HK-2 (cell line): ENCODE measurements around the gene DELE1.
A peak's percentile ranks its signal among the peaks of the same experiment; 100 is the strongest.

Experiments used
- DNase-seq: peaks from one replicate; pipeline ENCODE4 v3.0.0-alpha.2; 2018; ENCODE audit not compliant: unreplicated experiment

The DELE1 gene

GRCh38 chr5:141958113-141958512 is 34.4 kb downstream of the DELE1 start, which contains the start of gene PCDH12:
PCDH12 (minus strand) TSS chr5:141958202; CDS start chr5:141957851, 351 bp downstream.
- DNase-seq, result no peak

DNA sequence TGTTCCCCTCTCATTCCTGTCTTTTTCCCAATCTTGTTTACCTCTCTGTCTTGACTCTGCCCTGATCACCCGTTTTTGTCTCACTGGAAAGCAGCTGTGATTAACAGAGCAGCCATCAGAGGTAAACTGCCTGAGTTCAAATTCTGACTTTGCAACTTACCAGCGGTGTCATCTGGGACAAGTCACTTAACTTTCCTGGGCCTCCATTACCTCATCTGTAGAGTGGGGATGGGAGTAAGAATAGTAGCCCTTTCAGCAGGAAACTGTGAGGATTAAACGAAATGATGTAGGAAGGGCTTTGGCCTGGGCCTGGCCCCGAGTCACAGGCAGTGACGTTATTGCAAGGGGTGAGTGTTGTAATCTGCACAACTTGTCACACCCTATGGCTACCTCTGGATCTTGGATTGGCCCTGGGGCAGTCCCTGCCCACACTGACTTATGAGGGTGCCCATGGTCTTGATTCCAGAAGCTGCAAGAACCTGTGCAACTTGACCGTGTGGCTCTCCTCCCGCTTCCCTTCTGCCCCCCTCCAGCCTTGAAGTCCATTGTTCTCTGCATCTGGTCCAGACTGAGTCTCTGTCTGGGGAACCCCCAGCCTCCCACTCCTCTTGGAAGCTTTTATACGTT is 35.0 kb downstream of the DELE1 start:
- DNase-seq, result no peak

DNA sequence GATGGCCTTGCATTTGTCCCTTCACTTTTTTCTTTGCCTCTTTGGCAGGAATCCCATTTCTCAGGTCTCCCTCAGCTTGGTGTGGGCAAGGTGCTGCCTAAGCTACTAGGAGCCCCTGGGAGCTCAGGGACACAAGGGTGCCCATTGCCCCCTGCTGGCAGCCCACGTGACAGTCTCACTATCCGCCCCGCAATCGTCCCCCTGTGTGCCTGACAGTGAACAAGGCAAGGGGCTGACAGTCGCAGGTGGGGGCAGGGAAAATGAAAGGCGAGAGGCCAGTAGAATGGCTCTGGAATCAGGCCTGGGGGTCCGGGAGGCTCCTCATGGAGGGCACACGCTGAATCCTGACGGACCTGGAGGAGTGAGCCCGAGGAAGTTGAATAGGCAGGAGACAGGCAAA is 36.3 kb downstream of the DELE1 start:
- DNase-seq, result no peak

DNA sequence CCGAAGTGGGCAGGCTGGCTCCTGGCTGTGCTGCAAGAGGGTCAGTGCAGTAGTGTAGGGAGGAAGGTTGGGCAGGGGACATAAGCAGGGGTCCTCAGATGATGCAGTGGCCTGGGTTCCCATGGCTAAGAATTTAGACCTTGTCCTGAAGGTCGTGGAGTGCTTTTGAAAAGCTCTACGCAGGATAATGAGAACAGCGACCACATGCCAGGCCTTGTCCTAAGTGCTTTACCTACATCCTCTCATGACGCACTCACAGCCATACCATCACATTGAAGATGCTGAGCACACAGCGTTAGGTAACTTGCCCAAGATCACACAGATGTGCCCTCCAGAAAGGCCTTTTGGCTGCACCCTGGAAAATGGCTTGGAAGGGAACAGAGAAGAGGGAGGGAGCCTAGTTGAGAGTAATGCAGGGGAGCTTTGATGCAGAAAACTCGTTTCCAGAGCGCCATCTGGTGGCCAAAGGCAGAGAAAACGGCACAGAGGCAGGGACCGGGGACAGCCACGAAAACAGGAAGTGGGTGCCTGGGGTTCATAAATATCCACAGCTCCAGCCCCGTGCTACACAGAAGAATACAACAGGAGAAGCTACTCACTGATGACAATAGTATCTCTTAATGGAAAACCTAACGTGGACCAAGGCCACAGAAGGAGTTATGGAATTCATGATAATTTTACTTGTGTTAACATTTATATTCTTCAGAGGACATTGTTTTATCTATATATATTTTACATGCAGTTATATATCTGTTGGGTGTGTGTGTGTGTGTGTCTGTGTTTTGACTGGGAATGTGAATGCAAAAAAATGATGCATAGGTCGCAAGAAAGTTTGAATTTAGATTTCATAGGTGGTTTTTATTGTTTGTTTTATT is 37.0 kb downstream of the DELE1 start:
- peak; percentile 77 for DNase-seq

DNA sequence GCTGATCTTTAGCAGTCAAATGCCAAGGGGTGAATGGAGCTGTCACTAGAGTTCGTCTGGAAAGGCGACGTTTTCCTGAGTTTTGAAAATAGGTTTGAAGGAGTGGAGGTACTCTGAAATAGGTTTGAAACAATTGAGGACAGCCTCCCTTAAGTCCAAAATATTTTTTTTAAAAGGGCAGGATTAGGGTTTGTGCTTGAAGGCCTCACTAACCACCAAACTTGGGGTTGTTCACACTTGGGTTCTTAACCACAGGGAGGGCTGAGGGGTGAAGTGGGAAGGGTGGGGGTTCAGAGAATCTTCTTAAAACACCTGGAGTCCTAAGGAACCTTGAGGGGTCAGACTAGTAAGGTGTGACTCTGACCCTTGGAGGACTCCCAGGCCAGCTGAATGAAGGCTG is 37.8 kb downstream of the DELE1 start:
- DNase-seq, result no peak

- no peak for DNase-seq
Observed at GRCh38 chr5:141963701-141964100, 40.0 kb downstream of the DELE1 start.

GRCh38 chr5:141965071-141965470 is 41.4 kb downstream of the DELE1 start:
- DNase-seq, result no peak

- no peak for DNase-seq
Observed at GRCh38 chr5:141966275-141966962, 42.7 kb downstream of the DELE1 start.

DNA sequence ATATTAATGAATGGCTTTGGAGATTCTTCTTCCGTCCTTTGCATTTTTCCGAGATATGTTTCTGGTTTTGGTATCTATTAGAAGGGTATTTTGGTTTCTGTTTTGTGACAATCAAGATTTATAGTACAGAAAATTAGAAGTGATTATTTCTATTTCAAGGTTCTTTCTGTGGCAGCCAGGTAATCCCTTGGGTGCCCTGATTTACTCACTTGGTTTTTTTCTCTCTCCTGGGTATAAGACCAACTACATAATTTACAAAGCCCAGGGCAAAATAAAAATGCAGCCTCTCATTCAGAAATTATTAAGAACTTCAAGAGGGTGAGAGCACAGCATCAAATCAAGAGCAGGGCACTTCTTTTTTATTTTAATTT is 43.3 kb downstream of the DELE1 start:
- DNase-seq, result no peak

DNA sequence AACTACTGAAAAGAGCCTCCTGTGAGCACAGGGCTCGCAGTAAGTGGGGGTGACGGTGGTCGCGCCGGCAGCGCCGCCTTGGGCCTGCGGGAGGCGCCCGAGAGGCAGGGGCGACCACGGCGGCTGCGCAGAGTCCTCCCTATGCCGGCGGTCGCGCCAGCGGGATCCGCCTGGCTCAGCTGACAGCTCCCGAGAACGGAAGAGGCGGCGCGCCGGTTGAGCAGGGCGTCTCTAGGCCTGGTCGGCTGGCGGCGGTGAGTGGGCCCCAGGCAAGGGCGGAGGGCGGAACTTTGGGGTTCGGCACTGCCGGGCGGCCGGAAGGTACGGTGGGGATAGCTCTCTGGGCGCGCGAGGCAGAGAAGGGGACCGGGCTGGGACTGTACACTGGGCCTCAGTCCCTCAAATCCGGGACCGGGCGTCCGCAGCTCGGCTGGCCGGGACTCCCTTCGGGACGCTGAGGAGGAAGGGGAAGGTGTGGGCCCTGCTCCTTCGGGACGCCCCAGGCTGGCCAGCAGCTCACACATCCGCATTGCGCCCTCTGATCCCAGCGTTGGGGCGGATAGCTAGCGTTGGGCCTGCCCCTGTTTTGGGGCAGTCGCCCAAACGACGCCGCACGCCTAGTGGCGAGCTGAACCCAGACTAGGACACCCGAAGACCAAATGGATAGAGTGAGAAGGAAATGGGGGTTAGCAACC is 45.4 kb downstream of the DELE1 start, which contains the start of gene RNF14:
Gene RNF14 (plus strand): TSS at position 192 of the 695 bp plus-strand sequence. CDS start 4,484 bp downstream, outside the sequence.
- peak; percentile 89 for DNase-seq

GRCh38 chr5:141969783-141970771 is 46.4 kb downstream of the DELE1 start:
- DNase-seq, result no peak

- no peak for DNase-seq
Observed at GRCh38 chr5:141973871-141974595, 50.4 kb downstream of the DELE1 start.

DNA sequence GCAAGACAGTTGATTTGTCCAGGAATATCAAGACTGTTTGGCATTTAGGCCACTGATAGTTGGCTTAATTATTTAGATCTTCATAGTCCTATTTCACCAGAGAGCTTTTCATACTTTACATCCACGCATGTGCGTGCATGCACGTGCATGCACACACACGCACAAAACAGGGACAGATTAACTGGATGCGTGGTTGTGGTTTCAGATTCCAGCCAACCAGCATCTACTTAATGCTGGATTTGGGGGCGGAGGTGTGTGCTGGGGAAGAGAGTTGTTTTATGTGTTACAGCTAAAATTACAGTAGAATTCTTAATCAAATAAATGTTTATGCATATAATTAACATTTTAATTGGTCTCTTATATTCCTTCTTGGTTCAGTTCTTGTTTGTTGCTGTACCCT is 52.5 kb downstream of the DELE1 start:
- DNase-seq, result no peak

GRCh38 chr5:141978389-141978788 is 54.7 kb downstream of the DELE1 start:
- DNase-seq, result no peak

GRCh38 chr5:141982626-141983025 is 59.0 kb downstream of the DELE1 start:
- no peak for DNase-seq

GRCh38 chr5:141986072-141986471 is 62.4 kb downstream of the DELE1 start:
- DNase-seq, result no peak

DNA sequence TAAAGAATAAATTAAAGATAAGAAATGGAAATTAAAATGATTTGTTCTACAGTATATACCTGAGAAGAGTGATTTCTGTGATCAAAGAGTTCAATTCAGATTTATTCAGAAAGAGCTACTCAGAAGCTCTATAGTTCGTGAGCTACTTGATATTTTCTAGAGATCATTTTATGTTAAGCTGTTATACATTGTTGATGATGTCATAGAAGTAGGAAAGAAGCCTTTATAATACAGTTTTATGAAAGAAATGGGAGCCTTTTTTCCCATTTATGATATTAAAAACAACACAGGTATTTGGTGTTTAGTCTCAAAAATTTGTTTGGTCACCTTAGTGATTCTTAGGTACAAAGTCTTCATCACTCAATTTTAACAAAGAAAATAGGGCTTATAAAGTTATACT is 66.0 kb downstream of the DELE1 start:
- no peak for DNase-seq
